OCI-LY7 (cell line): Measurements from ENCODE around the gene MICAL3. TPM values are rescaled to one million over a fixed set of nuclear protein-coding genes. Genes with fewer than 3 reads are reported as not detected.

ENCODE experiments used
- BruUV-seq: library from RNA; stranded (reverse); fragments of 400-500 nt; replicated peaks from 2 replicates; lab custom pipeline; 2021; lab: Mats Ljungman, UMichigan
- CTCF ChIA-PET: fragments of 300-600 bp; sonication (Branson Sonifier 250); formaldehyde crosslinking; loops from one replicate; lab custom pipeline; 2022; ENCODE audit warnings: antibody characterized with exemption; ENCODE audit not compliant: unreplicated experiment; lab: Charles Lee
- POLR2A ChIA-PET: fragments of 300-600 bp; sonication (Branson Sonifier 250); formaldehyde crosslinking; loops from one replicate; lab custom pipeline; 2022; ENCODE audit warnings: antibody characterized with exemption; lab: Charles Lee
- DNase-seq: peaks from one replicate; pipeline ENCODE4 v3.0.0-alpha.2; 2015; ENCODE audit warnings: low spot score
- H2AFZ ChIP-seq: fragments of 200-600 bp; sonication (generic), shearing (Covaris generic); 2 replicates; pipeline ENCODE4 v1.6.1; 2014; ENCODE audit warnings: mild to moderate bottlenecking, antibody characterized with exemption, low read length, moderate library complexity
- H3K27ac ChIP-seq: fragments of 200-600 bp; sonication (generic); 2 replicates; pipeline ENCODE4 v1.5.1; 2014; ENCODE audit warnings: mixed run types, low read depth, mild to moderate bottlenecking, moderate library complexity, low read length, inconsistent platforms; ENCODE audit not compliant: poor library complexity, severe bottlenecking
- H3K36me3 ChIP-seq: fragments of 200-600 bp; sonication (generic); 2 replicates; pipeline ENCODE4 v1.6.1; 2014; ENCODE audit warnings: mild to moderate bottlenecking, antibody characterized with exemption, low read length, moderate library complexity, mixed read lengths; ENCODE audit not compliant: insufficient read depth
- H3K4me1 ChIP-seq: fragments of 200-600 bp; sonication (generic); 2 replicates; pipeline ENCODE4 v1.5.1; 2014; ENCODE audit warnings: mild to moderate bottlenecking, low read length; ENCODE audit not compliant: insufficient read depth, poor library complexity, severe bottlenecking
- H3K4me2 ChIP-seq: fragments of 200-600 bp; sonication (generic); 2 replicates; pipeline ENCODE4 v1.6.1; 2014; ENCODE audit warnings: mild to moderate bottlenecking, low read length
- H3K4me3 ChIP-seq: fragments of 200-600 bp; sonication (generic); 2 replicates; pipeline ENCODE4 v1.5.1; 2014; ENCODE audit warnings: mild to moderate bottlenecking, low read depth, low read length; ENCODE audit not compliant: poor library complexity, severe bottlenecking
- H3K79me2 ChIP-seq: fragments of 200-600 bp; sonication (generic); 2 replicates; pipeline ENCODE4 v1.6.1; 2016; ENCODE audit warnings: low read depth, mild to moderate bottlenecking, low read length, moderate library complexity, mixed read lengths; ENCODE audit not compliant: insufficient read depth
- H3K9me2 ChIP-seq: fragments of 200-600 bp; sonication (generic); 2 replicates; pipeline ENCODE4 v1.6.1; 2016; ENCODE audit warnings: mild to moderate bottlenecking, low read length, mixed read lengths; ENCODE audit not compliant: insufficient read depth
- H3K9me3 ChIP-seq: fragments of 200-600 bp; sonication (generic); 2 replicates; pipeline ENCODE4 v1.6.1; 2014; ENCODE audit warnings: mild to moderate bottlenecking, mixed run types, low read length, mixed read lengths
- H4K20me1 ChIP-seq: fragments of 200-600 bp; sonication (generic); 2 replicates; pipeline ENCODE4 v1.6.1; 2014; ENCODE audit warnings: mild to moderate bottlenecking, antibody characterized with exemption, low read length, moderate library complexity, mixed read lengths; ENCODE audit not compliant: insufficient read depth
- CTCF ChIP-seq: fragments of 200-600 bp; sonication (generic); conservative IDR thresholded peaks from 2 replicates; pipeline ENCODE4 v1.5.1; 2014; ENCODE audit warnings: mild to moderate bottlenecking, antibody characterized with exemption, low read length, moderate library complexity, mixed read lengths
- EZH2phosphoT487 ChIP-seq: fragments of 200-600 bp; sonication (generic); IDR thresholded peaks from 2 replicates; pipeline ENCODE4 v1.6.1; 2018; ENCODE audit warnings: low read depth, borderline replicate concordance, mild to moderate bottlenecking, mixed run types, antibody characterized with exemption, low read length, moderate library complexity, mixed read lengths
- intact Hi-C: fragments of 100-400 bp; cut with micrococcal nuclease; formaldehyde crosslinking; loops from one replicate; pipeline ENCODE4 v1.10.0; 2022; ENCODE audit not compliant: unreplicated experiment
- total RNA-seq, 2 experiments: library from RNA; depleted of rRNA in 1 of 2; stranded (reverse); fragments of >200 nt in 1 of 2; shearing (Covaris generic) in 1 of 2; gene quantifications; 2 replicates each; pipeline ENCODE4 v1.2.3, GENCODE V29; 2014 to 2022

Gene MICAL3
- total RNA-seq, 2 experiments from 2014 or later, result 80.9 to 210 TPM

GRCh38 chr22:17971711-17972110, 52.6 kb downstream of the MICAL3 start:
- Histone ChIP-seq H3K4me3 (no peak overlapping the region), H3K9me3 (no peaks in the 10 kb centered on the region), H3K36me3 (peaks cover 85% of the 10 kb centered on the region), H3K79me2 (peaks cover 100% of the 10 kb centered on the region), H2AFZ (no peak overlapping the region), H3K9me2 (no peaks in the 10 kb centered on the region), H3K27ac (no peak overlapping the region), H3K4me2 (no peak overlapping the region), H3K4me1 (peaks cover 41% of the 10 kb centered on the region), H4K20me1 (peaks cover 38% of the 10 kb centered on the region)
- POLR2A ChIA-PET, result interaction anchor here (1.0 kb wide), 1 partner anchor 24 kb away, joined by 3 read pairs; no protein-coding TSS in a partner anchor
- CTCF ChIA-PET, result no interaction called here
- TF ChIP-seq CTCF (no peak), EZH2phosphoT487 (no peak)
- intact Hi-C loops, result no loop called here
- DNase-seq, result no peak
- no TSS peak for BruUV-seq

- H3K36me3 ChIP-seq, result peaks cover 88% of the 10 kb centered on the region
- no peak overlapping the region for H2AFZ ChIP-seq
- ChIA-PET POLR2A (no interaction called here), CTCF (no interaction called here)
- no TSS peak for BruUV-seq
- DNase-seq, result no peak
- H3K79me2 ChIP-seq, result peaks cover 100% of the 10 kb centered on the region
- H3K9me2 ChIP-seq, result no peaks in the 10 kb centered on the region
- TF ChIP-seq EZH2phosphoT487, result no peak
- TF ChIP-seq CTCF, result no peak
- no peaks in the 10 kb centered on the region for H3K9me3 ChIP-seq
- H3K27ac ChIP-seq, result no peak overlapping the region
- intact Hi-C loops, result no loop called here
- no peak overlapping the region for H3K4me3 ChIP-seq
- H3K4me1 ChIP-seq, result peaks cover 45% of the 10 kb centered on the region
- peaks cover 44% of the 10 kb centered on the region for H4K20me1 ChIP-seq
- H3K4me2 ChIP-seq, result no peak overlapping the region
Measured at GRCh38 chr22:17970201-17970708, 54.1 kb downstream of the MICAL3 start.

- no TSS peak for BruUV-seq
- peaks cover 82% of the 10 kb centered on the region for H3K36me3 ChIP-seq
- H3K27ac ChIP-seq, result no peak overlapping the region
- no peak for DNase-seq
- H3K79me2 ChIP-seq, result peaks cover 100% of the 10 kb centered on the region
- no peak overlapping the region for H3K4me3 ChIP-seq
- H3K4me2 ChIP-seq, result no peak overlapping the region
- POLR2A ChIA-PET, result no interaction called here
- H2AFZ ChIP-seq, result no peak overlapping the region
- TF ChIP-seq EZH2phosphoT487 (no peak), CTCF (no peak)
- CTCF ChIA-PET, result no interaction called here
- H3K4me1 ChIP-seq, result peaks cover 50% of the 10 kb centered on the region
- intact Hi-C loops, result no loop called here
- no peaks in the 10 kb centered on the region for H3K9me3 ChIP-seq
- H3K9me2 ChIP-seq, result no peaks in the 10 kb centered on the region
- peaks cover 46% of the 10 kb centered on the region for H4K20me1 ChIP-seq
Measured at GRCh38 chr22:17969701-17970113, 54.7 kb downstream of the MICAL3 start.
